GM18907 (cell line): ENCODE results near the gene VN1R5.

Experiments used
- ATAC-seq: cut with Tn5 transposase; IDR thresholded peaks from one replicate; pipeline ENCODE4 v1.9.1; 2021; ENCODE audit warnings: mild to moderate bottlenecking, moderate library complexity; ENCODE audit not compliant: unreplicated experiment

The VN1R5 gene

DNA sequence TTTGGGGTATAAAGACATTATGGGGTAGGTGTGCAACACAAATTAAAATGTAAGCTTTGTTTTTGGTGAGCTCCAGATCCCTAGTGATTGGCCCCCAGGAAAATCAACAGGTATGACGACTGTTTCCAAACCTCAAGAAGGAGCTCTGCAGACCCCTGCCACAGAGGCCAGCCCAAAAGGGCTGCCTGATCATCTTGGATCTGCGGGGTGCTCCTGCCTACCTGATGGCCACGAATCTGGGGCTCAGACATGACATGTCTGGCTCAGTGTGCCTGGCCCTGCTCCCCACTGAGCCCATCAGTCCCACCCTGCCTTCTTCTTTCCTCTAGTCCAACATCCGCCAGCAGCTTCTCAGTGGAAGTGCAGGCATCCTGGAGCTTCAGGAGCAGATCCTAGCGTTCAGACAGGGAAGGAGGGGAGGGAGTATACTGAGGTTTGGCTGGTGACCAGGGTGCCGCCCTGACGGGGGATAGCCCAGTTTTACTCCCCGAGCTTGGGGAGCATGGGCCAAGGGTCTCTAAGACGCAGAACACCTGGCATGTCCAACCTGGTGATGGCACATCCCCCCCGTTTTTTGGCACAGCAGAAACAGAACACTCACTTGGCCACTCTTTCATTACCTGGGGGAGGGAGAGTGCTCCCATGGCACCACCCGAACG is 44.0 kb downstream of the VN1R5 start:
- ATAC-seq: no peak

DNA sequence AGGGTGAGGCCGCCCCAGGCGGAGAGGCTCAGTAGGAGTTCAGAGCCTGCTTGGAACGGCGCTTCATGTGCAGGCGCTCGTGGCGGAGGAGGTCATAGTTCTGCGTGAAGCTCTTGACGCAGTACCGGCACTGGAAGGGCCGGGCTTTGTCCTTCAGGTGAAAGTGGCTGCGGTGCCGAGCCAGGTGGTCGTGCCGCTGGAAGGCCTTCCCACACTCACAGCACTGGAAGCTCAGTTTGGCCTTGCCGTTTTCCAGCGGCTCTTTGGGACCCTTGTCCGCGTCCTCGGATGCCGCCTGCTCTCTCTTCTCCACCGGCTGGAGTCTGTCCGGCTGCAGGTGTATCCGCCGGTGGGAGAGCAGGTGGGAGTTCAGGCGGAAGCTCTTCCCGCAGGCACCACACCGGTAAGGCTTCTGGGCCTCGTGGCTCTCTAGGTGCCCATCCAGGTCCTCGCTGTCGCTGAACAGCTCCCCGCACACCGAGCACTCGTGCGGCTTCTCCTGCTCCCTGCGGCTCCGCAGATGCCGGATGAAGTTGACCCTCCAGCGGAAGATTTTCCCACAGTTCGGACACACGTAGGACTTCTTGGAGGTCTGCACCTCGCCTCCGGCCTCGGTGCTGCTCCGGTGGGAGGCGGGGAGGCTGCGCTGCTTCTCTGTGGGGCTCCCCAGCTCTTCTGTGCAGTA is 44.8 kb downstream of the VN1R5 start:
- no peak for ATAC-seq

DNA sequence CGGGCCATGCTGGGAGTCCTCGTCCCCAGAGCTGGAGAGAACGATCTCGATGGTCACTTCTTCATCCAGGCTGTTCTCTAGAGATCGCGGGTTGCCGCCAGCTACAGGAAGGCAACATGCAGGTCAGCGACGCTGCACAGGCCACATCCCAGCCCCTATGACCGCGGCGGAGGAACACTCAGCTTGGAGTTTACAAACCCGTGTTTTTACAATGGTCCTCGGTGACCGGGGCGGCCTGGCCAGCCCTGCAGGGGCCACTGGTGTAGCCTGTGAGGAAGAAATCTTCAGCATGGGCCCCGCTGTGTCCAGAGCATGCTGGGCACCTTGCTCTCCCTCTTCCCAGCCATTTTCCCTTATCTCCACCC is 45.3 kb downstream of the VN1R5 start:
- no peak for ATAC-seq

DNA sequence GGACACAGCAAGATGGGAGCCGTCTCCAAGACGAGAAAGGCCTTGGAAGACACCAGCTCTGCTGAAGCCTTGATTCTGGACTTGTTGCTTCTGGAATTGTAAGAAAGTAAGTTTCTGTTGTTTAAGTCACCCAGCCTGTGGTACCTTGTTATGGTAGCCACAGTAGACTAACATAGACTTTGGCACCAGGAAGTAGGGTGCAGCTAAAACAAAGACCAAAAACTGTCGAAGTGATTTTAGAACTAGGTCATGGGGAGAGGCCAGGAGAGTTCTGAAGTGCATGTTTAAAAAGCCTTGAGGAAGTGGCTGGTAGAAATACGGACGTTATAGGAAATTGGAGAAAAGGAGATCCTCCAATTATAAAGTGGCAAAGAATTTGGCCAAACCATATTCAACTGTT is 47.3 kb downstream of the VN1R5 start:
- no peak for ATAC-seq

DNA sequence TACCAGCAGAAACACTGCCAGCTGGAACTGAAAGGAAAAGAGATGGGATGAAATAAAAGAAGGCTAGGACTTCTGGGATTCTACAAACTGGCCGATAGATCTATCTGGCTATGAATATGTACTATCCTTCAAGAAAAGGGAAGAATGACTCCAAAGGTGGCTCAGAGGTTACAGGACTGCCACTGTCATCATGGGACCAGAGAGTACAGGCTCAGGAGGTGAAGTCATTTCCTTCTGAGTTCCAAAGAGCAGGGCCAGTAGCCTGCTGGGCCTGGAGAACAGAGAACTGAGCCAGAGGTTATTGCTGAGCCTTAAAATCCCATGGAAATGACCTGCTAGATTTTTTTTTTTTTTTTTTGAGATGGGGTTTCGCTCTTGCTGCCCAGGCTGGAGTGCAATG is 48.2 kb downstream of the VN1R5 start:
- ATAC-seq: no peak
